ENCODE data around the gene GALNT17. TPM values are rescaled to one million over a fixed set of nuclear protein-coding genes. Genes with fewer than 3 reads are reported as not detected.
"Not testable (repeated sequence)": the region's sequence is repeated elsewhere in the genome, so short reads cannot be mapped to it uniquely, and the experiment has no call there.

GALNT17 gene
- total RNA-seq, 6 donors from 2014 or later, result 5.3 to 26.2 (median 10.1) TPM

GRCh38 chr7:71733107-71733870 lies 601.3 kb downstream of the GALNT17 start:
- H3K27ac ChIP-seq, result no peak overlapping the region
- H3K4me3 ChIP-seq, result peak overlapping the region in 1 of 4 donors; percentile 7
- H3K9me3 ChIP-seq, result no peaks in the 10 kb centered on the region
- H3K27me3 ChIP-seq, result no peaks in the 10 kb centered on the region
- no peaks in the 10 kb centered on the region for H3K36me3 ChIP-seq
- peak; percentile 74 to 85 for ATAC-seq (ENCODE audit: low FRiP score in 2 of 2)
- DNase-seq, result peak; percentile 63 to 93
- H3K4me1 ChIP-seq, result peaks cover 0 to 6% (median 4%) of the 10 kb centered on the region in 4 donors
- TF ChIP-seq POLR2A (IDR thresholded peaks at IDR 0.05) (no peak), CTCF (IDR thresholded peaks at IDR 0.05) (peak; percentile 72 to 91 (median 80))
- WGBS, 2 donors, result 7 to 14% methylated on average over 8 to 29 of the region's 29 CpGs

GRCh38 chr7:71735961-71736556 lies 604.1 kb downstream of the GALNT17 start:
- TF ChIP-seq POLR2AphosphoS5 (IDR thresholded peaks at IDR 0.05) (no peak), CTCF (IDR thresholded peaks at IDR 0.05) (peak; percentile 25 to 81 (median 70))
- H3K36me3 ChIP-seq, result no peaks in the 10 kb centered on the region
- no peak overlapping the region for H3K27ac ChIP-seq
- no peaks in the 10 kb centered on the region for H3K27me3 ChIP-seq
- peaks cover 0 to 6% (median 4%) of the 10 kb centered on the region in 4 donors for H3K4me1 ChIP-seq
- H3K9me3 ChIP-seq, result no peaks in the 10 kb centered on the region
- ATAC-seq (ENCODE audit: low FRiP score in 2 of 2) (peak in 1 of 2 donors; percentile 76), DNase-seq (peak in 1 of 2 donors; percentile 51)
- WGBS, 2 donors, result 33 to 41% methylated on average over 7 of the region's 7 CpGs
- H3K4me3 ChIP-seq, result no peak overlapping the region

GRCh38 chr7:71737931-71738540 lies 606.1 kb downstream of the GALNT17 start:
- 48 to 89% methylated on average over 4 to 23 of the region's 42 CpGs for WGBS, 2 donors
- peak in 1 of 2 donors; percentile 74 for DNase-seq
- not testable (repeated sequence) for H3K4me3 ChIP-seq

GRCh38 chr7:71739520-71740173 lies 607.7 kb downstream of the GALNT17 start:
- no peak for ATAC-seq (ENCODE audit: low FRiP score in 2 of 2)
- H3K4me1 ChIP-seq, result no peaks in the 10 kb centered on the region

More at GRCh38 chr7:71737931-71738540, 606.1 kb downstream of the GALNT17 start:
- H3K27ac ChIP-seq; H3K4me1 ChIP-seq; ATAC-seq (ENCODE audit: low FRiP score in 2 of 2); H3K36me3 ChIP-seq; H3K27me3 ChIP-seq; H3K9me3 ChIP-seq: not testable (repeated sequence)

More at GRCh38 chr7:71739520-71740173, 607.7 kb downstream of the GALNT17 start:
- no peak for DNase-seq
- Histone ChIP-seq H3K36me3 (no peaks in the 10 kb centered on the region), H3K4me3 (no peak overlapping the region), H3K9me3 (no peaks in the 10 kb centered on the region), H3K27me3 (no peaks in the 10 kb centered on the region), H3K27ac (no peak overlapping the region)
- 75% methylated on average over 10 of the region's 10 CpGs for WGBS, 2 donors
- TF ChIP-seq CTCF (IDR thresholded peaks at IDR 0.05), result no peak
- TF ChIP-seq POLR2AphosphoS5 (IDR thresholded peaks at IDR 0.05), result no peak

All from upper lobe of left lung (tissue), 6 donors.